ENCODE measurements around the gene DCUN1D4. TPM values are rescaled to one million over a fixed set of nuclear protein-coding genes. Genes with fewer than 3 reads are reported as not detected.
"Not testable (repeated sequence)": the region's sequence is repeated elsewhere in the genome, so short reads cannot be mapped to it uniquely, and the experiment has no call there.

Gene DCUN1D4
- total and polyA plus RNA-seq, 2 donors: 32.3 to 80.3 TPM

- peaks cover 7% of the 10 kb centered on the region for H3K36me3 ChIP-seq (ENCODE audit: insufficient read depth)
- DNase-seq (ENCODE audit: extremely low spot score): no peak
- 97% methylated on average over 1 of the region's 1 CpG for WGBS
These were observed 47.8 kb downstream of the DCUN1D4 start for GRCh38 chr4:51890760-51891159.

DNA sequence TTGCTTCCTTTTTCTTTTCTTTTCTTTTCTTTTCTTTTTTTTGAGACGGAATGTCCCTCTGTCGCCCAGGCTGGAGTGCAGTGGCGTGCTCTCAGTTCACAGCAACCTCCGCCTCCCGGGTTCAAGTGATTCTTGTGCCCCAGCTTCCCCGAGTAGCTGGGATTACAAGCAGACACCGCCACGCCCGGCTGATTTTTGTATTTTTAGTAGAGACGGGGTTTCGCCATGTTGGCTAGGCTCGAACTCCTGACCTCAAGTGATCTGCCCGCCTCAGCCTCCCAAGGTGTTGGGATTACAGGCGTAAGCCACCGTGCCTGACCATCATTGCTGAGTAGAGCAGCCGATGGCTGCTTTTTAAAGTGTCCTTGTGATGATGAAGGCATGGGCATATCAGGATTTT is 50.4 kb downstream of the DCUN1D4 start:
- H3K4me1 ChIP-seq (ENCODE audit: insufficient read depth); DNase-seq (ENCODE audit: extremely low spot score); H3K36me3 ChIP-seq (ENCODE audit: insufficient read depth); H3K27ac ChIP-seq (ENCODE audit: low read depth); H3K4me3 ChIP-seq (ENCODE audit: low read depth, low read length): not testable (repeated sequence)
- 94% methylated on average over 16 of the region's 16 CpGs for WGBS

More at GRCh38 chr4:51890760-51891159, 47.8 kb downstream of the DCUN1D4 start:
- Histone ChIP-seq H3K4me3 (ENCODE audit: low read depth, low read length) (no peak overlapping the region), H3K4me1 (ENCODE audit: insufficient read depth) (no peaks in the 10 kb centered on the region), H3K27ac (ENCODE audit: low read depth) (no peak overlapping the region)

DNA sequence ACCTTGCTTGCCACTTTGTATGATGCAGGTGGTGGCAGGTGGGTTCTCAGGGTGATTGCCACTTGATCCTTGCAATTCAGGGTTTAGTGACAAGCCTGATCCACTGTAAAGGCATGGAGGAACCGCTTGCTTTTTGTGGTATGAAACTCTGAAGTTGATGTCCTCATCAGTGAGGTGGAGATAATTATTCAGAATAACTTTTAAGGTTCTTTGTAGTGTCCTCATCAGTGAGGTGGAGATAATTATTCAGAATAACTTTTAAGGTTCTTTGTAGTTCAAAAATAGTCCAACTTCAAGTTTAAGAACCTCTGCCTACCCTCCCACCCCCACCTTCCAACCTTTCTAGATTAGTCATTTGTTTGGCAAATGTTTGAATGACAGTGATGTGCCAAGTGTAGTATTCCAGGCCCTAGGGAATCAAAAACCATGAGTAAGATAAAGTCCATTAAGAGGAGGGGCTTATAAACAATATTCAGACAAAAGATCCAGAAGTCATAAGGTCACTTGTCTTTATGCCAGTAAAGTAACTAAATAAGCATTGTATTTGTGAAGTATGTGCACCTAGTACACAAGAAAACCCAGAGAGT is 51.2 kb downstream of the DCUN1D4 start:
- DNase-seq (ENCODE audit: extremely low spot score): no peak
- H3K4me1 ChIP-seq (ENCODE audit: insufficient read depth): no peaks in the 10 kb centered on the region
- 97% methylated on average over 1 of the region's 1 CpG for WGBS
- H3K27ac ChIP-seq (ENCODE audit: low read depth): no peak overlapping the region
- peaks cover 6% of the 10 kb centered on the region for H3K36me3 ChIP-seq (ENCODE audit: insufficient read depth)
- H3K4me3 ChIP-seq (ENCODE audit: low read depth, low read length): no peak overlapping the region

GRCh38 chr4:51895158-51895557 is 52.2 kb downstream of the DCUN1D4 start:
- WGBS: 83% methylated on average over 3 of the region's 3 CpGs
- H3K36me3 ChIP-seq (ENCODE audit: insufficient read depth): peaks cover 5% of the 10 kb centered on the region
- H3K27ac ChIP-seq (ENCODE audit: low read depth): no peak overlapping the region
- DNase-seq (ENCODE audit: extremely low spot score): no peak
- no peak overlapping the region for H3K4me3 ChIP-seq (ENCODE audit: low read depth, low read length)
- no peaks in the 10 kb centered on the region for H3K4me1 ChIP-seq (ENCODE audit: insufficient read depth)

- DNase-seq (ENCODE audit: extremely low spot score): no peak
- WGBS: 35% methylated on average over 2 of the region's 2 CpGs
- peaks cover under 1% of the 10 kb centered on the region for H3K36me3 ChIP-seq (ENCODE audit: insufficient read depth)
- no peak overlapping the region for H3K27ac ChIP-seq (ENCODE audit: low read depth)
- no peaks in the 10 kb centered on the region for H3K4me1 ChIP-seq (ENCODE audit: insufficient read depth)
- no peak overlapping the region for H3K4me3 ChIP-seq (ENCODE audit: low read depth, low read length)
These were observed 53.0 kb downstream of the DCUN1D4 start for GRCh38 chr4:51895816-51896408.

DNA sequence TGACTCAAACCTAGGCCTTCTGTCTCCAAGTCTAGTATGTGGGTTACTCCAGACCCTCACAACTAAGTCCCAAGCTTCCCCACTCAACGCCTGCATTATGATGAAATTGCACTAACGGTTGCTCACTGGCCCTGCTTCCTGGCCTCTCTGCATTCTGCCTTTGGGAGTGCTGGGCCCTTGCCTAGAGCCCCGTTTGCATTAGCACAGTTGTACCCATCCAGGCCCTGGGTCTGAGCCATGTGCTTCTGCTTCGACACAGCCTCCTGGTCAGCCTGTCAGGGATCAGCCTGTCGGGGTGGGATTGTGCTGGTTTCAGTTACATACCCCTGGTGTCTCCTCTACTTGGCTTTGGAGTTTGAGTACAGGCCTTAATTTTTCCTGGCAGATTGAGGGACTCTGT is 58.4 kb downstream of the DCUN1D4 start:
- Histone ChIP-seq H3K36me3 (ENCODE audit: insufficient read depth) (peaks cover 2% of the 10 kb centered on the region), H3K4me1 (ENCODE audit: insufficient read depth) (peaks cover 2% of the 10 kb centered on the region), H3K27ac (ENCODE audit: low read depth) (no peak overlapping the region), H3K4me3 (ENCODE audit: low read depth, low read length) (no peak overlapping the region)
- no peak for DNase-seq (ENCODE audit: extremely low spot score)
- WGBS: 71% methylated on average over 5 of the region's 5 CpGs

GRCh38 chr4:51906167-51906958 is 63.4 kb downstream of the DCUN1D4 start:
- H3K27ac ChIP-seq (ENCODE audit: low read depth): no peak overlapping the region

DNA sequence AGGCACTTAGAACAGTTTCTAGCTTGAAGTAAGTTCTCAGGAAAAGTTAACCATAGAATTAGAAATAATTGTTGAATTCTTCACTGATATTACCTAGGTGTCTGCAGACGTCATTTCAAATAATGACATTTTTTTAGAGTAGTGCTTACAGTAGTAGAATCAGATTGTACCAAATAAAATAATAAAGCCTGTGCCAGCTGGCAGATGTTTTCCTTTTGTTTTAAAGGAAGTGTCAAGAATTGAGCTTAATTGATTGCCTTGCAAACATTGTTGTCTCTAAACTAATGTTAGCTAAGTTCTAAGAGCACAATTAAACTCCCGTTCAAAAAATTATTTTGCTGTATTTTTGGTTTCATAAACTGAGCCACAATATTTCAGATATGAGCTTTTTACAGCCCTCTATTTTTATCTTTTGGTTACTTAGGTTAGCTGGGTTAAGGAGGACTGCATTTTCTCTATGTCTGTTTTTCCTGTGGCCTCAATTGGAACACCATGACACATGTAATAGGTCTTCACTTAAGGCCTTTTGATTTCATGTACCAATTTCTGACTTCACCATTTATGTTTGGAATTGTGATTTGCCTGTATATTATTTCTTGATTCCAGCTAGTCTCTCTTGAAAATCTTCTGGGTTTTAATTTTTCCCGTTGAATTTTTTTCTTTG is 64.2 kb downstream of the DCUN1D4 start:
- 46% methylated on average over 3 of the region's 3 CpGs for WGBS
- peaks cover 2% of the 10 kb centered on the region for H3K36me3 ChIP-seq (ENCODE audit: insufficient read depth)
- H3K4me1 ChIP-seq (ENCODE audit: insufficient read depth): peaks cover 2% of the 10 kb centered on the region
- no peak overlapping the region for H3K27ac ChIP-seq (ENCODE audit: low read depth)
- no peak for DNase-seq (ENCODE audit: extremely low spot score)
- no peak overlapping the region for H3K4me3 ChIP-seq (ENCODE audit: low read depth, low read length)

More at GRCh38 chr4:51906167-51906958, 63.4 kb downstream of the DCUN1D4 start:
- no peak for DNase-seq (ENCODE audit: extremely low spot score)
- Histone ChIP-seq H3K4me1 (ENCODE audit: insufficient read depth) (peaks cover 2% of the 10 kb centered on the region), H3K4me3 (ENCODE audit: low read depth, low read length) (no peak overlapping the region), H3K36me3 (ENCODE audit: insufficient read depth) (peaks cover 2% of the 10 kb centered on the region)
- WGBS: 50% methylated on average over 7 of the region's 7 CpGs

DNA sequence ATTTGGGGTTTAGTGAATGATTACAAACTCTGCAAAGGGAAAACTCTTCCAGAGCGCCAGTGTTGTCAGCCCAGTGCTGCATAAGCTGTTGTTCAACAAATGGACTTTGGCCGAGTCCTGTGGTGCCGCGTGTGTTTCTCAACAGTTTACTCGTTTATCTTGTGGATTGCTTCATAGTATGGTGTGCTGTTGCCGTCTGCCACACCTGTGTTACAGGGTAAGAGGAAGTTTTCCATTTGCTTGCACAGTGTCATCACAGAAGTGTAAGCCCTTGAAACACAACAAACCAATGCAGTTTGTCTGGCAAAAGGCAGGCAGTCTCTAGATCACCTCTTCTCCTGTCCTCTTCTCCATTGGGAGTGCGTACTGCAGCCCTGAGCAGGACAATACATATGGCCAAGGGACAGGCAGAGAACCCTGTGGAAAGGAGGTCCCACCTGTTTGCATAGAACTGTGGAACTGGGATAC is 66.3 kb downstream of the DCUN1D4 start:
- Histone ChIP-seq H3K4me3 (ENCODE audit: low read depth, low read length) (no peak overlapping the region), H3K36me3 (ENCODE audit: insufficient read depth) (peaks cover 2% of the 10 kb centered on the region), H3K4me1 (ENCODE audit: insufficient read depth) (peaks cover 2% of the 10 kb centered on the region), H3K27ac (ENCODE audit: low read depth) (no peak overlapping the region)
- DNase-seq (ENCODE audit: extremely low spot score): no peak
- 93% methylated on average over 7 of the region's 7 CpGs for WGBS

DNA sequence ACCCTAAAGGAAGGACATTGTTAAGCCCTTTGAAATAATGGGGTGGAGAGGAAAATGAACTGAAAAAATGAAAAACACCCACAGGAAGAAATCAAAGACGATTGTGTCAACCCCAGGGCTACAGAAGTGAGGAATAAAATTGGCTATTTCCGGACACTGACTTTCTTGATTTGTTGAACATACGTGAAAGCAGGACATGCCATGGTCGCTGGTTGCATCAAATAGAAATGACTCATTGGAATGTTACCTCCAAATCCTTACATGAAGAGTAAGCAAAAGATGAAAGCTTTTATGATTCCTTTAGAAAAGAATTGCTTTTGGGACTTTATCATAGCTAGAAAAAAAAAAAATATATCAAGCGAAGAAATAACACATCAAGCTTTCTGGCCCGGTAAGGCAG is 75.3 kb downstream of the DCUN1D4 start:
- WGBS: 93% methylated on average over 6 of the region's 6 CpGs
- H3K4me1 ChIP-seq (ENCODE audit: insufficient read depth): no peaks in the 10 kb centered on the region
- no peak overlapping the region for H3K27ac ChIP-seq (ENCODE audit: low read depth)
- peaks cover 2% of the 10 kb centered on the region for H3K36me3 ChIP-seq (ENCODE audit: insufficient read depth)
- DNase-seq (ENCODE audit: extremely low spot score): no peak
- H3K4me3 ChIP-seq (ENCODE audit: low read depth, low read length): no peak overlapping the region

DNA sequence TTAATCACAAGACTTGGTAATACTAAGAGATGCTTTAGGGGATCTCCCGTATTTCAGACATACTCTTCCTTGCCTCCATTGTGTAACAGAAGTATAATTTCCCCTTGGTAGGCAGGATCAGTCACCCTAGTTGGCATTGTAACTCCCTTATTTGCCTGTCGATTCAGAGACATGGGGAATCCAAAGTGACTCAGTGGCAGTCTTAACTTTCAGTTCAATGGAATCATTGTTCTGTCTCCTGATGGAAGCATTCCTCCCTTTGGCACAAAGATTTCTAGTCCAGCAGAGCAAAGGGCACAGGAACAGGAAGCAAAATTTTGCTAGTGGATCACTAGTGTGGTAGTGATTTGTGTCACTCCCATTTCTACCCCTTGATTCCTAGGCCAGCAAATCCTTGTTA is 80.4 kb downstream of the DCUN1D4 start:
- H3K4me3 ChIP-seq (ENCODE audit: low read depth, low read length): no peak overlapping the region
- no peak overlapping the region for H3K27ac ChIP-seq (ENCODE audit: low read depth)
- 87% methylated on average over 2 of the region's 2 CpGs for WGBS
- H3K36me3 ChIP-seq (ENCODE audit: insufficient read depth): no peaks in the 10 kb centered on the region
- no peak for DNase-seq (ENCODE audit: extremely low spot score)
- H3K4me1 ChIP-seq (ENCODE audit: insufficient read depth): no peaks in the 10 kb centered on the region

DNA sequence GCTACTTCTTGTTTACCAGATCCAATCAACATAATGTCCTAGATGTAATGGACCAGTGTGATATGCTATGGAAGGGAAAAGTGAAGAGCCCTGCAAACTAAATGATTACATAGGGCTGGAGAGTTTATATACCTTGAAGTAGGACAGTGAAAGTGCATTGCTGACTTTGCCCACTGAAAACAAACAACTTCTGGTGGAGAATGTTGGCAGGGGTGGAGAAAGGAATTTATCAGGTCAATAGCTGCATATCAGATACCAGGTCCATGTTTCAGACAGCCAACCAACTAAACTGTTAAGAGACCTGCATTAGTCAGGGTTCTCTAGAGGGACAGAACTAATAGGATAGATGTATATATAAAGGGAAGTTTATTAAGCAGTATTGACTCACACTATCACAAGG is 82.4 kb downstream of the DCUN1D4 start:
- no peak overlapping the region for H3K27ac ChIP-seq (ENCODE audit: low read depth)
- H3K4me1 ChIP-seq (ENCODE audit: insufficient read depth): no peaks in the 10 kb centered on the region
- H3K4me3 ChIP-seq (ENCODE audit: low read depth, low read length): no peak overlapping the region
- no peak for DNase-seq (ENCODE audit: extremely low spot score)
- no peaks in the 10 kb centered on the region for H3K36me3 ChIP-seq (ENCODE audit: insufficient read depth)

DNA sequence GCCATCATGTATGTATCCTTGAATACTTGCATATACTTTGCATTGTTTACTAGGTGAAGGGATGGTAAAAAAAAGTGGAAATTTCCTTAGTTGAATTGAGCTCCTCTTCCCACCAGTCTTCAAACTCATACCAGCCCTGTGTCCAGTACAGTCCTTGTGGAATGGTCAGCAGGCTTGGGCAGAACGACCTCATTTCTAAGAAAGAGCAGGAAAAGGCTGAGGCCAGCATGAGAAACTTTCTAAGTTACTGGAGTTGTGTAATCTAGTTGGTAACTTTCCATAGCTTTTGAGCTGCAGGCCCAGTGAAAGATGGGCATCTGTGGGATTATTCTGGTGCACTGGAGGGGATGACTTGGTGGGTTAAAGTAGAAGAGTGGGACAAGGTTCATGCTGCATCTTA is 87.6 kb downstream of the DCUN1D4 start:
- 76% methylated on average over 1 of the region's 1 CpG for WGBS

DNA sequence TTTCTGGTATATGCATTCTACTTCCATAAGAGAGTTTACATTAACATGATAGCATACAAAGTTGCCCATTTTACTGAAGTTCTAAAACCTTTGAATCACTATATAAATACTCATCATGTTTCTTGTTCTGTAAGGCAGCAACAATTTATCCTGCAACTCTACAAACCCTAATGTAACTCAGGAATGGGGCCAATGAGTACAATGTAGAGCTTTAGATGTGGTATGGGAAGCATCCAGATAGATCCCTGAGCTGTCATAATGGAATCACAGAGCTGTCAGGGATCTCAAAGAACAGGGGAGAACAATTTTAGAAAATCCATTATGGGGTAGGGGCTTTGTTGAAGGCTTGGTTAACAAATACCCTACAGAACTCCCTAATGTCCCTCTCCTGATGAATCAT is 88.5 kb downstream of the DCUN1D4 start:
- H3K4me1 ChIP-seq (ENCODE audit: insufficient read depth): no peaks in the 10 kb centered on the region
- H3K27ac ChIP-seq (ENCODE audit: low read depth): no peak overlapping the region
- DNase-seq (ENCODE audit: extremely low spot score): no peak
- no peak overlapping the region for H3K4me3 ChIP-seq (ENCODE audit: low read depth, low read length)
- H3K36me3 ChIP-seq (ENCODE audit: insufficient read depth): no peaks in the 10 kb centered on the region

More for the DNA sequence above, 87.6 kb downstream of the DCUN1D4 start:
- no peak for DNase-seq (ENCODE audit: extremely low spot score)
- Histone ChIP-seq H3K4me3 (ENCODE audit: low read depth, low read length) (no peak overlapping the region), H3K36me3 (ENCODE audit: insufficient read depth) (no peaks in the 10 kb centered on the region), H3K27ac (ENCODE audit: low read depth) (no peak overlapping the region), H3K4me1 (ENCODE audit: insufficient read depth) (no peaks in the 10 kb centered on the region)

All from urinary bladder (tissue), 4 donors.